HG02642 (cell line): Measurements from ENCODE around the gene LYZ.

ENCODE experiments used
- ATAC-seq: cut with Tn5 transposase; IDR thresholded peaks from one replicate; pipeline ENCODE4 v1.9.1; 2021; ENCODE audit warnings: mild to moderate bottlenecking; ENCODE audit not compliant: unreplicated experiment, poor library complexity

The LYZ gene

DNA sequence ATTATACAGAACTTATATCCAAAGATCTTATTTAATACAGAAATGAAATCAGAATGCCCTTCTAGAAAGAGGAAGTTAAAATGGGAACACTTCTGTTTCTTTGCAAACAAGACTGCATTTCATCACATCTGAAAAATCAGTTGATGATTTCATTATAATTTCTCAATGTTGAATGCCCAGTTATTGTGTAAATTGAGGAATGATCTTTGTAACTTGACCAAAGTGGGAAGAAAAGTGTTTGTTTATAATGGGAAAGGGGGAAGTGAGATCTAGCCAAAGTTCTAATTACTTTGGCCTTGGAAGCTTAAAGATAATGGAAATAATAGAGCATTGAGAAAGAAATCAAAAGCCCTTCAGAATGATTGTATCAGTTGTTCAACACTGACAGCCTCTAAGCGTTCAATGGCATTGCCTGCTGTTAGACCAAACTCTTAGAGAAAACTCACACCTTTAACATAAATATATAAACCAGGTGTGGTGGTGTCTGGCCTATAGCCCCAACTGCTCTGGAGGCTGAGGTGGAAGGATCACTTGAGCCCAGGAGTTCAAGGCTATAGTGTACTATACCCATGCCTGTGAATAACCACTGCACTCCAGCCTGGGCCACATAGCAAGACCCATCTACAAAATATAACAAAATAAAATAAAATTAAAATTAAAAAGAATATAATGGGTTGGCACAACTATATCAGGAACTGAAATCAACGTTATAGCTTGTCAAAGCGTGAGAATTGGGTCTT lies 9.9 kb upstream of the LYZ start:
- ATAC-seq: no peak

GRCh38 chr12:69338936-69339335 lies 9.2 kb upstream of the LYZ start:
- no peak for ATAC-seq

DNA sequence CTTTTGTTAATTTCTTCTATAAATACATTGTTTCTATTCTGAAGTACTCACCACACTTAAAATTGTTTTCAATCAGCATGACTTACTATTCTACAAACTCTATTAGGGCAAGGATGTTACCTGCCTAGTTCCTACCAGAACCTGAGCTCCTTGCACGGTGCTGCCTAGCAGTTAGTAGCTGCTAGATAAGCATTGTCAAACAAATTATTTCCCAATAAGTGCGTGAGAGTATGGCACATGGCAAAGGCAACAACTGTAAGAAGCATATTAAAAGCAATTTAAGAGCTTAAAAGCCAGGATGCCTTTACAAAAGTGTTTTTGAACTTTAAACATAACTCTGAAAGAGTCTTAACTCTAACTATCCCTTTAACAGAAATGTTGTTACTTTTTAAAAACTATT lies 8.2 kb upstream of the LYZ start:
- no peak for ATAC-seq

DNA sequence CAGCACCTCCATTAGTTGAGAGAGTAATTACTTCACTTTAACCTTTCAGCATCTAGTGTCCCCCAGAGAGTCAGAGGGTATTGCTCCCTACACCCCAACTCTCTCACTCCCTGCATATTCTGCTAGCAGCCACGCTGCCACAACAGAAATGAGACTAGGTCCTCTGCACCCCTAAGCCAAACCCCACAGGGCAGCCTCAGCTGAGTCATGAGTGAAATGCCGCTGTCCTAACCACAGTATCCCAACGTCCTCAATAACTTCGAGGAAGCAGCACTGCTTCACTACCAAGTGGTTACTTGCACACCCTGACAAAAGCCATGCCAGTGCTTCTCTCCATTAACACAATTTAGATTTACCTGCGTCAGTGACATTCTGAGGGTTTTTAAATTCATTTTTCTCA lies 6.9 kb upstream of the LYZ start:
- ATAC-seq: no peak

DNA sequence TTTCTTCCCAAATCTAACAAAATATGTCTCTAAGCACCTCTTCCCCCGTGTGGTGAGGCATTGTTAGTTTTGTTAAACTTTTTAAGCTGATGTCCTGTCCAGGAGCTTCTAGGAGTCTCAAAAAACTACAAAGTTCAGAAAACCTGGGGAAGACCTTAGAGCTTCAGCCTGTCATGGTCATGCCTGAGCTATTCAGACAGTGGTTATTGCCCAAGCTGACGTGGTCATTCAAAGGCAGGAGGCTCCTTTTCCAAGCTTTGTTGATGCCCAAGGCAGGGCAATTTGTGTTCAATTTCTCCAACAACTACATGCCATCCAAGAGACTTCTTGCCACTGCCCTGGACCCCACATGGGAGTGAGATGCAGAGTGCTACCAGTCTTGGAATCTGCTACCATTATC lies 5.8 kb upstream of the LYZ start:
- ATAC-seq: no peak

DNA sequence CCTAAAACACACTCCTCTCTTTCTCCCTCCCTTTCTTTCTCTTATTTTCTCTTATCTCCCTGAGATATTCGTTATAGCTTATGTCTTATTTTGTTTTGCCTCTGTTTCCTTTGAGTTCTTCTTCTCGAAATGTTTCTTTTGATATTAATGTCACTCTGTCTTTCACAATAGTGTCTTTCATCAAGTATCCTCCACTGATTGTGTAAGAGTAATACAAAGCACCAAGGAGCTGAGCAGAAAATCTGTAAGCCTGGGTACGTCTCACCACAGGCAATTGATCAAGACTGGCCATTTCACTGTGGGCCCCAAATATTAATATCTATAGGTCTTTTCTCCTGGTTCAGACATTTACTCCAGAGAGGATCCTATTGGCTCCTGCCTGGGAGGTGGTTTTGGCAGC lies 4.8 kb upstream of the LYZ start:
- no peak for ATAC-seq

- ATAC-seq: no peak
Observed at GRCh38 chr12:69343885-69344612, 4.1 kb upstream of the LYZ start.

DNA sequence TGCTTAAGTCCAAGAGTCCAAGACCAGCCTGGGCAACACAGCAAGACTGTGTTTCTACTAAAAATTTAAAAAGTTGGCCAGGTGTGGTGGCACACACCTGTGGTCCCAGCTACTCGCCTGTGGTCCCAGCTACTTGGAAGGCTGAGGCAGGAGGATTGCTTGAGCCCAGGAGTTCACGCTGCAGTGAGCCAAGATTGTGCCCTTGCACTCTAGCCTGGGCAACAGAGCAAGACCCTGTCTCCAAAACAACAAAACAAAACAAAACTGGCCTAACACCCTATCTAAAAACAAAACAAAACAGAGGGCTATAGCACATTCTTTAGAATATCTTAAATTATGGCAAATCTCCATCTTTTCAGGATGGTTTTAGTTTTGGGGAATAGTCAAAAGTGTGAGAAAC lies 3.1 kb upstream of the LYZ start:
- no peak for ATAC-seq

GRCh38 chr12:69345742-69346141 lies 2.4 kb upstream of the LYZ start:
- no peak for ATAC-seq

DNA sequence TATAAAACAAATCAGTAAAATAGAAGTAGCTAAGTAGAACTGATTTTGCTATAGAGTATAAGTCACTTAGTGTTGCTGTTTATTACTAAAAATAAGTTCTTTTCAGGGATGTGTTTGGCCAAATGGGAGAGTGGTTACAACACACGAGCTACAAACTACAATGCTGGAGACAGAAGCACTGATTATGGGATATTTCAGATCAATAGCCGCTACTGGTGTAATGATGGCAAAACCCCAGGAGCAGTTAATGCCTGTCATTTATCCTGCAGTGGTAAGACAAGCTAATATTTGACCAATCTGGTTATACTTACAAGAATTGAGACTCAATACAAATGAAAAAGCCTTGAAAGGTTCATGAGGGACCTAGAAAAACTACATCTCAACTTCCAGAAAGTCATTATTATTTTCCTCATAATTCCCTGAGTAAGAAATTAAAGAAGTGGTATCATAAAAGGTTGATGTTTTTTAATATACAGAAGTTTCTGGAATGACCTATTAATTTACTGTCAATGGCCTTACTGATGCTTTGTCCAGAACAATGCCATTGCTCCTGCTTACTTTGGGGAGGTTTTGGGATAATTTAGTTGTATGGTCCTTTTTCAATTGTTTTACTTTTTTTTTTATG lies 1.9 kb downstream of the LYZ start:
- ATAC-seq: no peak

DNA sequence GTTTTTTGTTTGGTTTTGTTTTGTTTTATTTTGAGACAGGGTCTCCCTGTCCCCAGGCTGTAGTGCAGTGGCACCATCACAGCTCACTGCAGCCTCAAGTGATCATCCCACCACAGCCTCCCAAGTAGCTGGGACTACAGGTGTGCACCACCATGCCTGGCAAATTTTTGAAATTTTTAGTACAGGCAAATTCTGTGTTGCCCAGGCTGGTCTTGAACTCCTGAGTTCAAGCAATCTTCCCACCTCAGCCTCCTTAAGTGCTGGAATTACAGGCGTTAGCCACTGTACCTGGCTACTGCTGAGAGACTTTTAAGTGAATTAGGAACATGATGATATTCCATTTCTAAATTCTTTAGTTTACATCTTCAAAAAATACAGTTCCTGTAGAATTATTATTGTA lies 2.6 kb downstream of the LYZ start:
- ATAC-seq: no peak

GRCh38 chr12:69351462-69352236 lies 3.5 kb downstream of the LYZ start:
- no peak for ATAC-seq

DNA sequence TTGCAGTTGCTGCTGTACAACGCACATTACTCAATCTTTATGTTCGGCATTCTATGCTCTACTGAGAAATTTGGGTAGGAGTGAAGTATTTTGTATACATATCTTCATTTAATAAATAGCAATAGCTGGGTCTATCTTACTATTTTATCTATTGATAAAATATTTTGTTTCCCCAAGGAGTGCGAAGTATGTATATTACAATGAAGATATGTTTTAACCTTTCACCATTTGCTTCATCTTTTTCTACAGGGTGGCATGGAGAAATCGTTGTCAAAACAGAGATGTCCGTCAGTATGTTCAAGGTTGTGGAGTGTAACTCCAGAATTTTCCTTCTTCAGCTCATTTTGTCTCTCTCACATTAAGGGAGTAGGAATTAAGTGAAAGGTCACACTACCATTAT lies 4.7 kb downstream of the LYZ start:
- ATAC-seq: no peak

- ATAC-seq: no peak
Observed at GRCh38 chr12:69354172-69354555, 6.0 kb downstream of the LYZ start.

DNA sequence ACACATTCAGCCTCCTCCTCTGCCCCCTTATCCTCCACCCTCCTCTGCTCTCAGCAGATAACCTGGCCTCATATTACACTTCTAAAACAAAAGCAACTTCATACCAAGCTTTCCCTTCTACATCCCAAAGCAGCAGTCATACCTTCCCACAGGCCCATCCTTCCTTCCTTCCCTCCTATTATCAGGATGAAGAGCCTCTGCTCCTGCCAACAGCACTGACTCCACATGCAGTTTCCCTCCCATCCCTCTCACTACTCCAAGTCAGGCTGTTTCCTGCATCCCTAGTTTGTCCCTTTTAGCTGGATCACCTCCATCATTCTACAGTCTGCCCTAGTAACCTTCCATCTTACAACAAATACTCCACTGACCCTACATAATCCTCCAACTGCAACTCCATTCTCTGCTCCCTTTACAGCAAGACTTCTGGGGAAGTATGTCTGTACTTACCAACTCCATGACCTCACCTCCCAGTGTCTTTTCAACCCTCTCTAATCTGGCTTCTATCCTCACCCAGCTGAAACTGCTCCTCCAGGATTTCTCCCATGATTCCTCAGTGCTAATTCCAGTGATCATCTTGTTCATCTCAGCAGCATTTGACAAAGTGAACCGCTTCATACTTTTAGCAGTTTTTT lies 6.5 kb downstream of the LYZ start:
- no peak for ATAC-seq

DNA sequence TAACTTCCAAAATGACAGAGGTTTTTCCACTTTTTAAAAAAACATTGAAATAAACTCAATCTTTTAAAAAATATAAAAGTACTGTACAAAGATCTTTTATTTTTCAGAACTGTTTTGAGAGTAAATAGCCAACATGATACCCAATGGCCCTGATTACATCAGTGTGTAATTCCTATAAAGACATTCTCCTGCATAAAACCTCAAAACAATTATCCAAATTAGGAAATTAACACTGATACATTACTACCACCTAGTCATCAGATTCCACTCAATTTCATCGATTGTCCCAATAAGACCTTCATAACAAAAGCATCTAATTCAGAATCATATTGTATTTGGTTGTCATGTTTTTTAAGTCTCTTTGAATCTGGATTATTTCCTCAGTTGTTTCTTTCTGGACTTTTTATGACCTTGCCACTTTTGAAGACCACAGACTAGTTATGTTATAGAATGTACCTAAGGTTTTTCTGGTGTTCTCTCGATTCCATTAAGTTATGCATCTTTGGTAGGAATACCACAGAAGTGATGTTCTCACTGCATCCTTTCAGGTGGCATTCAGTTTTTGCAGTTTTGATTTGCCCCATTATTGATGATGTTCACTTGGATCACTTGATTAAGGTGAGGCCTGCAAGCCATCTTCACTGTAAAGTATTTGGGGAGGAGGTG lies 7.3 kb downstream of the LYZ start:
- no peak for ATAC-seq

DNA sequence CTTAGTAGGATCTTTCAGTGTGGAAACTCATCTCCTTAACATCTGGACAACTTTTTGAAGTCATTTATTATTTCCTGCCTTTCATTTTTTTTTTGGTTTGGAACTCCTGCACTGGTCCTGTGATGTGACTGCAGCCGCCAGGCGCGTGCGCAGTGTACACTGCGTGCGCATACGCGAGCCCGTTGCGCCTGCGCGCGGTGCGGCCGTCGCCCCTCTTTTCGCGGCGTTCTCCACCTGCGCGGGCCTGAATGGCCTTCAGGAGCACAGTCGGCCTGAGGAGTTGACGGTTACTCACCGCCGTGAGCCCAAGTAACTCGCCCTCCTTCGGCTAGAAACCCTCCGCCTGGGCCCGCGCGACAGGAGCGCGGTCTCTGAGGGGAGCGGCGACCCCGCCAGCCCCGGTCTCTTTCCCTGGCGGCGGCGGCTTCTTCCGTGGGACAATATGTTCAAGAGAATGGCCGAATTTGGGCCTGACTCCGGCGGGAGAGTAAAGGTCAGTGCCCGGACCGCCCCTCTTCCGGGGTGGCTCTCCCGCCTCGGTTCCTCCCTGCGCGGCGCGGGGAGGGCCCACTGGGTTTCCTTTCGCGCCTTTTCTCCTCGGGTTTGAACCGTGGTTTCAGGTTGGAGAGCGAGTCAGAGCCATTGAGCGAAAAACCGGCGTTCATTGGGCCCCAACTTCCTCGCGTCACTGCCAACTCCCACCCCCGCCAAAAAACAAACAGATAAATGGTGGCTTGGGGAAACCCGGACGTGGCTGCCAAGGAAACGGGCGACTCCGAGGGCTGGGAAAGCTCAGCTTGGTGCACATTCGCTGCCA lies 11.6 kb downstream of the LYZ start, which contains the start of gene YEATS4:
TSS of gene YEATS4 (plus strand) at position 213 of the 817 bp plus-strand sequence. CDS start at position 443, 230 bp downstream.
- ATAC-seq: peak; percentile 90

GRCh38 chr12:69360348-69360672 lies 12.1 kb downstream of the LYZ start:
- ATAC-seq: no peak

DNA sequence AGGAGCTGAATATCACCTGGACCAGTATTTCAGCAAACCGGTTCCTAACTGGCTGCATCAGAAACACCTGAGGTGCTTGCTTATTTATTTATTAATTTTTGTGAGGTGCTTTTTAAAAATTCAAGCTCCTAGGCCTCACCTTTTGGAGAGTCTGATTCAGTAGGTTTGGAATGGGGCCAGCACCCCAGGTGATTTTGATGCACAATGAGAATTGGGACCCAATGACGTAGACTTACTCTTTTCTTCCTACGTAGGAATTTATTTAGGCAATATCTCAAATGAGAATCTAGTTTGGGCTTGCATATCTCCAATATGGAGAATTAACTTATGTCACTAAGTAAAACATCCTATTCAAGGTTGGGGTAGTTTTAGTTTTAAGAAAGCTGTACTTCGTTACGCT lies 18.6 kb downstream of the LYZ start:
- ATAC-seq: no peak
